C4-2B (cell line): ENCODE data around the gene TBC1D32.

Source experiments
- ZFX ChIP-seq: fragments of 450-650 bp; IDR thresholded peaks from 2 replicates; pipeline ENCODE4 v1.6.1; 2017
- TF ChIP-seq, protein P1 (sequence below): fragments of 450-650 bp; conservative IDR thresholded peaks from 2 replicates; pipeline ENCODE4 v1.5.1; 2017; ENCODE audit warnings: mild to moderate bottlenecking

DNA sequence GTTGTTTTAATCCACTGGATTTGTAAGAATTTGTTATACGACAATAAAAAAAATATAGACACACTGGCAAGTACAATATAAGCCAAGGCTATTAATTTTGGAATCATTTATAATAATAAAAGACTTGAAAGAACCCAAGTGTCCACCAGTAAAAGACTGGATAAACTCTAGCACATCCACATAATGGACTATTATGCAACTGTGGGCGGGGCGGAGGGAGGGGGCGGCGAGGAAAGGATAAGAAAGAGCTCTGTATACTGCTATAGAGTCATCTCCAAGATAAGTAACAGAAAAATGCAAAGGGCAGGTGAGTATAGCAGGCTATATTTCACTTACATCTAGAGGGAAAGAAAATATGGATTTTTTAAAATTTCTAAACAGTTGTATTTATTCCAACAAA lies 123.3 kb downstream of the TBC1D32 start:
- TF ChIP-seq, protein P1, sequence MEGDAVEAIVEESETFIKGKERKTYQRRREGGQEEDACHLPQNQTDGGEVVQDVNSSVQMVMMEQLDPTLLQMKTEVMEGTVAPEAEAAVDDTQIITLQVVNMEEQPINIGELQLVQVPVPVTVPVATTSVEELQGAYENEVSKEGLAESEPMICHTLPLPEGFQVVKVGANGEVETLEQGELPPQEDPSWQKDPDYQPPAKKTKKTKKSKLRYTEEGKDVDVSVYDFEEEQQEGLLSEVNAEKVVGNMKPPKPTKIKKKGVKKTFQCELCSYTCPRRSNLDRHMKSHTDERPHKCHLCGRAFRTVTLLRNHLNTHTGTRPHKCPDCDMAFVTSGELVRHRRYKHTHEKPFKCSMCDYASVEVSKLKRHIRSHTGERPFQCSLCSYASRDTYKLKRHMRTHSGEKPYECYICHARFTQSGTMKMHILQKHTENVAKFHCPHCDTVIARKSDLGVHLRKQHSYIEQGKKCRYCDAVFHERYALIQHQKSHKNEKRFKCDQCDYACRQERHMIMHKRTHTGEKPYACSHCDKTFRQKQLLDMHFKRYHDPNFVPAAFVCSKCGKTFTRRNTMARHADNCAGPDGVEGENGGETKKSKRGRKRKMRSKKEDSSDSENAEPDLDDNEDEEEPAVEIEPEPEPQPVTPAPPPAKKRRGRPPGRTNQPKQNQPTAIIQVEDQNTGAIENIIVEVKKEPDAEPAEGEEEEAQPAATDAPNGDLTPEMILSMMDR, result no peak
- no peak for TF ChIP-seq ZFX
